ENCODE results near the gene ANKS6.

Gene ANKS6

DNA sequence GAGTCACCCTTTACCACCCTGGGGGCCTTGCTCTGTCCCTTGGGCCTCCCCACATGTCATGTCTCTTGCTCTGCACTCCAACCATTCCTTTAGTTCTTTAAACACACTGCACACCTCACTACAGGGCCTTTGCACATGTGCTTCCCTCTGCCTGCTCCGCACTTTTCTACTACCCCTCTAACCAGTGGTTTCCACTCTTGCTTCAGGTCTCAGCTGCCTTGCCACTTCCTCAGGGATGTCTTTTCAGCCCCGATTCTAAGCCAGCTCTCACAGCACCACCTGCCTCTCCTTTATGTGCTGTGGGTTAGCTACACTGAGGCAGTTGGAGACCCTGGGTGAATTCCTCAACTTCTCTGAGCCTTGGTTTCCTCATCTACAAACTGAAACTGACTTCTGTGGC is 53.0 kb downstream of the ANKS6 start:
- intact Hi-C loops (cut with DNase I): no loop called here
- no peak for DNase-seq

GRCh38 chr9:98742325-98743280 is 53.8 kb downstream of the ANKS6 start:
- no peak for DNase-seq
- intact Hi-C loops (cut with DNase I): no loop called here

- intact Hi-C loops (cut with DNase I): no loop called here
- no peak for DNase-seq
These were observed 56.0 kb downstream of the ANKS6 start for GRCh38 chr9:98740226-98740881.

DNA sequence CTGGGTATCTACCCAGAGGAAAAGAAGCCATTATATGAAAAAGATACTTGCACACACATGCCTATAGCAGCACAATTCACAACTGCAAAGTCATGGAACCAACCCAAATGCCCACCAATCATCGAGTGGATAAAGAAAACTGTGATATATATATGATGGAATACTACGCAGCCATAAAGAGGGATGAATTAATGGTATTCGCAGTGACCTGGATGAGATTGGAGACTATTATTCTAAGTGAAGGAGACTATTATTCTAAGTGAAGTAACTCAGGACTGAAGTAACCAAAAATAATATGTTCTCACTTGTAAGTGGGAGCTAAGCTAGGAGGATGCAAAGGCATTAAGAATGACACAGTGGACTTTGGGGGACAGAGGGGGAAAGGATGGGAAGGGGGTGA is 57.6 kb downstream of the ANKS6 start:
- intact Hi-C loops (cut with DNase I): no loop called here
- no peak for DNase-seq

GRCh38 chr9:98736226-98736625 is 60.1 kb downstream of the ANKS6 start:
- no peak for DNase-seq
- intact Hi-C loops (cut with DNase I): no loop called here

DNA sequence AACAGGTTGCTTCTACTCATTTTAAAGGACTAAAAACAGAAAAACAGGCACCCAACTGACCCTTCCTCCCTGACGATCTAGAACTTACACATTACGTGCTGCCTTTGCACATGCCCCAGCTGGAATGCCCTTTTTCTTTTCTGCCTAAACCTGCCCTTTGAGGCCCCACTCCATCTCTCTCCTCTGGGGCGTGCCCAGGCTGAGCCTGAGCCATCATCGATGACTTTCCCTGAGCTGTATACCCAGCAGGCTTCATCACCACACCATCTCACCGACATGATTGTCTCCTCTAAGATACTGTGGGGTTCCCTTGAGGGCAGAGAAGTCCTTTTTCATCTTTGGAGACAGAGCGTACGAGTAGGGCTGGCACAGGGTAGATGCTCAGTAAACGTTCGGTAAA is 63.6 kb downstream of the ANKS6 start:
- intact Hi-C loops (cut with DNase I): no loop called here
- no peak for DNase-seq

DNA sequence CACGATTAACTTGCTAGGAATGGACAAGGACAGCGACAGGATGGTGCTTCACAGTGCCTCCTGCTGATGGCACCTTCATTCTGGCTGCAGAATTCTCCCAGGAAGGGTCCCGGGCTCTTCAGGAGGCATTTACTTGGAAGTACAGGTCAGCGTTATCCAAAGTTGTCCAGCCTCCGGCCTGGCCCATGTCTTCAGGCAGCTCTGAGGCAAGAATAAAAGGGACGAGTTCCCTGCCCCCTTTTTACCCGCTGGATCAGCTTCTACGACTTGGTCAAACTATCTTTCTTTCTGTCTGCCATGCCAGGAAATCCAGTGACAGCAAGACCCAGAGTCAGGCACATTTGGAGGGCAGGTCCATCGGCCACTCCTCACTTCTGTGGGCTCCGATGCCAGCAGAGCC is 64.3 kb downstream of the ANKS6 start:
- intact Hi-C loops (cut with DNase I): no loop called here
- DNase-seq: no peak

DNA sequence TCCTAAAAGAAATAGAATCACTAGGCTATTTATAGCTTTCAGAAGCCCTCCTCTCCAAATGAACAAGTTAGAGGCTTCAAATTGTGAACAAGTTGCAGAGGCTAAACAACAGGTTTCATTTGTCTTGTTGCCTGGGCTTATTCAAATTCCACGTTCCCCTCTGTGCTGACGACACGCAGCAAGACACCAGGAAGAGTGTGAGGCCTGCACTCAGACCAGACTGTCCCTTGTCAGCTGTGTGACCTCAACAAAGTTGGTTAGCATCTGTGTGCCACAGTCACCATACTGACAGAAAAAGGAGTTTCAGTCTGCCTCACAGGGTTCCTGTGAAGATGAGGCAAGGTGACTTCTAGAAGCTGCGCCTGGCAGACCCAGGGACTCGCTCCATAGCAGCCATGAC is 65.5 kb downstream of the ANKS6 start:
- intact Hi-C loops (cut with DNase I): no loop called here
- DNase-seq: no peak

DNA sequence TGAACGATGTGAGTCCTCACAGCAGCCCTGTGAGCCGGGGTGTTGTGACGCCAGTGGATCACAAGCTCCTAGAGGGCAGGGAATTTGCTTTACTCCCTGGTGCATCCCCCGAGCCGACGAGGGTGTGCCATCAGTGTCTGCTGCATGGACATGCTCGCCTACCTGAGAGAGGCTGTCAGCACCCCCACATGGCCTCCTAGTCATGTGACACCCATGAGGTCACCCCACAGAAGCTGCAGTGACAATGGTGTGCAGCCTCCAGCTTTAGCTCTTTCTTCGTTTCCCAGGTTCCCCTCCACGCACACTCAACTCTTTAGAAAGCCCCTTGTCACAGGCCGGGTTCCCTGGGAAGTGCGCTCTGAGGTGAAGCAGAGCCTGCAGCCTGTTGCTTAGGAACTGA is 67.9 kb downstream of the ANKS6 start:
- DNase-seq: no peak
- intact Hi-C loops (cut with DNase I): no loop called here

- intact Hi-C loops (cut with DNase I): no loop called here
- DNase-seq: no peak
These were observed 68.9 kb downstream of the ANKS6 start for GRCh38 chr9:98727428-98727827.

GRCh38 chr9:98726735-98727134 is 69.6 kb downstream of the ANKS6 start:
- intact Hi-C loops (cut with DNase I): no loop called here
- peak in 1 of 10 donors; percentile 47 for DNase-seq

DNA sequence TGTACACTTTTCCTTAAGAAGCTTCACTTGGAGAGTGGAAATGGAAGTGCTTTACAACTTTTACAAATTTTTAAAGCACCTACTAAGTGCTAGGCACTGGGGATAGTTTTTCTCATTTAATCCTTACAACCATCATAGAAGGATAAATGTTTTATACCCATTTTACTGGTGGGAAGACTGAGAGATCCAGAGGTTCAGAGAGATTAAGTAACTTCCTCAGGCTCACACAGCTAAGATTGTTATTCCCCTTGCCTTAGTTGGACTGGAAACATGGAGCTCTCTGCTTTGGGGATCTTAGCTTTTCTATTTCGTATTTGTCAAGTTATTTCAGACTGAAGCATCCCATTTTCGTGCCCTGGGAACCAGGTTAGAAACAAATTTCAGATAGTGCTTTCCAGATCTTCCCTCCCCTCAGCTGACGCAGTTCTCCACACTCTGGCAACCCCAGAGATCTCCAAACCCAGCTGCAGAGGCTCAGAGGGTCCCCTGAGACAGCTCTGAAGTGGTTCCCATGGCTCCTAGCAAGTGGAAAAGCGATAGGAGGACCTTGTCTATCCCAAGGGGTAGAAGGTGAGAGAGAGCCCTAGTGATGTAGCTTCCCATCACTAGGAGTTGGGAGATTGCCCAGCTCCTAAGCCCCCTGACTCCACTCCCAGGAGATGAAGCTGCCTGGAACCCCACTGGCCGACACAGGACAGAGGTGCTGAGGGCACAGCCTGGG is 71.4 kb downstream of the ANKS6 start:
- DNase-seq: no peak
- intact Hi-C loops (cut with DNase I): no loop called here

DNA sequence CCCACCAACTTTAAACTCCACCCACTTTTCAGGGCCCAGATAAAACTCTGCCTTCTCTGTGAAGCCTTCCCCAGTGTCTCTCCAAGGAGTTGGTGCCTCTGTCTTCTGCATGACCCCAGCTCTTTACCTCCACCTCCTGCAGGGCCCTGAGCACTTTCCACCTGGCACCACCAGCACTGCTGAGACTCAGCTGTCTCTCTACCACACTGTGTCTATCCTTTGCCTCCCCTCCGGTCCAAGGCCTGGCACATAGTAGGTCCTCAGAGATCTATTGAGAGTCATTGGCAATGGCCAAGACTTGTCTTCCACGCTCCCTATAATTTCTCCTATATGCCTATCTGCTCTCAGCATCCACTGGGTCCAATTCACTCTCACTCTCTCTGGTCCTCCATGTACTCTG is 74.7 kb downstream of the ANKS6 start:
- intact Hi-C loops (cut with DNase I): no loop called here
- DNase-seq: no peak

- DNase-seq: no peak
- intact Hi-C loops (cut with DNase I): no loop called here
These were observed 76.0 kb downstream of the ANKS6 start for GRCh38 chr9:98720402-98720801.

DNA sequence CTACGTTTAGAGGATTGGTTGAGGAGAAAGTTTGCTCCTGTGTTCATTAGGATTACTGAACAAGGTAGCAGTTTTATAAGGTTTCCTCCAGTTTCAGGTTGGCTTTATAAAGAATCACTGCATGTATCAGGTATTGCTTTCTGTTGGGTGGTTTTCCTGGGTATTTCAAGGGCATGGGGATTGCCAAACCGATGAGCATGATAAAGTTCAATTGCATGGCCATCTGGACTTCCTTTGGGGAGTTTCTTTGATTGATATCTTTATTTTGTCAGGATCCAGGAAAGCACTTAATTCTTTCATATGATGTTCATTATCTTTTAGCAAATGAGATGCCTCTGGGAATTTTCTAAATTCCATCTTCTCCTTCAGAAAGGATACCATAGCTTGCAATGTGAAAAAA is 77.3 kb downstream of the ANKS6 start:
- no peak for DNase-seq
- intact Hi-C loops (cut with DNase I): no loop called here

DNA sequence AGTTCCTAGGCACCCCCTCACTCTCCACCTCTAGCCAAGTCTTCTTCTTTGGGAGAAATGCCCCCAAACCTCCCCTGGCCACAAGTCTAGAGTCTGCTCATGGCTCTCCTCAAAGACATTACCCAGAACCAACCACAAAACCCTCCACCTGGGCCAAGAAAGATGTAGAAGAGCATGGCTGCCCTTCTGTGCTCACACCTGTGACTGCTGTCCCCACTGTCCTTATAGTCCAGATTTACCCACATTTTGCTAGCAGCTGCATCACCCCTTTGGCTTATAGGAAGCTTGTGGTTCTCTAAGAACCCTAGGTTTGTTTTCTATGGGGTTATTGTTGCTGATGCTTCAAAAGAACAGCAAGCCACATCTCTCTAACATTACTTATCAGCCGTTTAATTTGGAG is 81.5 kb downstream of the ANKS6 start:
- intact Hi-C loops (cut with DNase I): no loop called here

DNA sequence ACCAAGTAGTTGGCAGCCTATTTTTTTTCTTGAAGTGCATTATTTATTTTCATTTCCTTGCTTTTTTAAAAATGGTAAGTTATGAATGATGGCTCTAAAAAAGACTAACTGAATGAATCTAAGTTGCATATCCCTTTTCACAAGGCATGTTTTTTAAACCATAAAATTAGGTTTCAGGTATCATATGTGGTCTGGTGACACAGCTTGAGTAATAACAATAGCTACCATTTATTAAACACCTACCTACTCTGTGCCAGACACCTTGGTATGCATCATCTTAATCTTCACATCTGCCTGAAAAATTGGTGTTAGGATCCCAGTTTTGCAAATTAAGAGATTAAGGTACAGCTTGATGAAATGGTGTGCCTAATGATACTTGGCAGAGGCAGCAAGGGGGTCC is 83.4 kb downstream of the ANKS6 start:
- intact Hi-C loops (cut with DNase I): no loop called here
- no peak for DNase-seq

More for the DNA sequence above, 81.5 kb downstream of the ANKS6 start:
- DNase-seq: no peak

DNA sequence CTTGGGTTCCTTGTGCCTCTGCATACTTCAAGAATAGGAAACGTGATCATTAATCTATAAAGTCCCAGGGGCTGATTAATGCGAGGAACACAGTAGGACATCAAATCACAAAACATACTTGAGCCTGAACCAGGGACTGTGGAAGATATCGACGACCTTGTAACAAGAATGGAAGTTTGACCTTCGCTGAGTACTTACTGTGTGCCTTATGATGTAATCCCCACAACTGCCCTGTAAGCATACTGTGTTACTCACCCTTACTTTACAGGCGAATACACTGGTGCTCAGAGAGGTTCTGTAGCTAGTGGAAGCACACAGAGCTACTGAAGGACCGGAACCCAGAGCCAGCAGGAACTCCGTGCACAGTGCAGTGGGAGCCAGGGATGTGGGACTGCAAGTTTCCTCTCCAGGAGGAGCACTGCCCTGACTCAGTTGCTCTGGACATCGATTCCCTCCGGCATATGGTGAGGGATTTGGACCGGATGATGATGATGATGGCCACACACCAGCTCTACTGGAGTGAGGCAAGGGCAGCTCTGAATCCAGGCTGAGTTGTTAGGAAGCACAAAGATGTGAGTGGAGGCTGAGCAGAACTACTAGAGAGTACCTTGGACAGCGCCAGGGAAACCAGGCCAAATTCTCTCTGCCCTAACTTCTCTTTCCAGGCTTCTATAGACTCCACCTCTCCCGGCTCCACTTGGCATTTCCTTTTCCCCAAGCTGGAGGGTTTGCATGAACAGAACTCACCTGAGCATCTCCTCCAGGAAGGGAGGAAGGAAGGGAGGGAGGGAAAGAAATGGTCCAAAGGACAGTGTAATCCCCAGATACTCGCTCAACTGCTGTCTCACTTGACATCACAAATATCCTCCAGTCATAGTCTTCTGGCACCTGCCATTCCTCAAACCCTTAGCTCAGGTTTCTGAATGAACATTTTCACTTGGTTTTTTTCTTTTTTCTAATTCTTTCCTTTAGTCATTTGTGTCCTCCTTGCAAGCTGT is 86.1 kb downstream of the ANKS6 start:
- DNase-seq: no peak
- intact Hi-C loops (cut with DNase I): no loop called here

- intact Hi-C loops (cut with DNase I): no loop called here
- DNase-seq: peak in 8 of 10 donors; percentile 31 to 92 (median 49)
These were observed 87.1 kb downstream of the ANKS6 start, which contains the start of gene GABBR2 for GRCh38 chr9:98708933-98709911. TSS of gene GABBR2 (minus strand) at chr9:98708935. CDS start at chr9:98708737, 198 bp downstream.
